Right lung (tissue), 10 donors: Measurements from ENCODE around the gene TERC. TPM values are rescaled to one million over a fixed set of nuclear protein-coding genes. Genes with fewer than 3 reads are reported as not detected.

ENCODE experiments used
- DNase-seq, 2 donors: peaks; one replicate each; pipeline ENCODE4 v3.0.0-alpha.2; 2013
- long read RNA-seq, 8 donors: transcript quantifications; one replicate each; lab custom pipeline, GENCODE V29; 2026
- polyA plus RNA-seq, 5 donors: library from polyadenylated mRNA; unstranded; fragments of 120-200 nt; gene quantifications; one replicate each; pipeline versions ENCODE4 v1.2.1 to v1.2.3, GENCODE V29; 2013; ENCODE audit warnings: inconsistent platforms in 1 of 5, low replicate concordance in 1 of 5; ENCODE audit not compliant: insufficient read length in 5 of 5, insufficient read depth in 1 of 5

TERC gene
- under 1 TPM in 1 of 5 donors, not detected in 4; 0.46 TPM for polyA plus RNA-seq
- long read RNA-seq, donor 1: 0 reads
- long read RNA-seq, donor 2: 0 reads
- long read RNA-seq, donor 3: 0 reads
- long read RNA-seq, donor 4: 0 reads
- long read RNA-seq, donor 5: 0 reads
- long read RNA-seq, donor 6: 0 reads
- long read RNA-seq, donor 7: 0 reads
- long read RNA-seq, donor 8: 0 reads

DNA sequence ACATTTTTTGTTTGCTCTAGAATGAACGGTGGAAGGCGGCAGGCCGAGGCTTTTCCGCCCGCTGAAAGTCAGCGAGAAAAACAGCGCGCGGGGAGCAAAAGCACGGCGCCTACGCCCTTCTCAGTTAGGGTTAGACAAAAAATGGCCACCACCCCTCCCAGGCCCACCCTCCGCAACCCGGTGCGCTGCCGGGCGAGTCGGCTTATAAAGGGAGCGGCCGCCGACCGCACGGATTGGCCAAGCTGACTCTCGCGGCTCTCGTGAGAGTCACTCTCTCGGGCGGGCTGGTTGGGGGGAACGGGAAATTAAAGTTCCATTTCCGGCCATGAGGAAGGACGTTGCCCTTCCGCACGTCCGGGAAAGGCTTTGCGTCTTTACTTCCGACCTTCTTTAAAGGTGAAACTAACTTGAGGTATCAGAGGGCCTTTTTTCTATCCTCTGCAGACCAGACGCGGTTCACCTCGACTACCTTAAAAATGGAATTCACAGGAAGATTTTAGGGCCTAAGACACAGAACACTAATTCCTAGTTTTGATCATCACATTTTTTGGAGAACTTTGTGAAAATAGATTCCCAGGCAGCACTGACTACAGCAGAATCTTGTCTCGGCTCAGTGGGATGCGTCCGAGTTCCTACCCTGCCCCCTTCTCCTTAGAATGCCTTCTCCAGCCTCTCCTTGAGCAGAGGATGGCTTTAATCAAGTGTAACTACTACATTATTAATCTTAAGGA lies at the start of gene TERC:
TERC (minus strand) TSS at position 179 of the 731 bp plus-strand sequence.
- DNase-seq: peak; percentile 92 to 94

DNA sequence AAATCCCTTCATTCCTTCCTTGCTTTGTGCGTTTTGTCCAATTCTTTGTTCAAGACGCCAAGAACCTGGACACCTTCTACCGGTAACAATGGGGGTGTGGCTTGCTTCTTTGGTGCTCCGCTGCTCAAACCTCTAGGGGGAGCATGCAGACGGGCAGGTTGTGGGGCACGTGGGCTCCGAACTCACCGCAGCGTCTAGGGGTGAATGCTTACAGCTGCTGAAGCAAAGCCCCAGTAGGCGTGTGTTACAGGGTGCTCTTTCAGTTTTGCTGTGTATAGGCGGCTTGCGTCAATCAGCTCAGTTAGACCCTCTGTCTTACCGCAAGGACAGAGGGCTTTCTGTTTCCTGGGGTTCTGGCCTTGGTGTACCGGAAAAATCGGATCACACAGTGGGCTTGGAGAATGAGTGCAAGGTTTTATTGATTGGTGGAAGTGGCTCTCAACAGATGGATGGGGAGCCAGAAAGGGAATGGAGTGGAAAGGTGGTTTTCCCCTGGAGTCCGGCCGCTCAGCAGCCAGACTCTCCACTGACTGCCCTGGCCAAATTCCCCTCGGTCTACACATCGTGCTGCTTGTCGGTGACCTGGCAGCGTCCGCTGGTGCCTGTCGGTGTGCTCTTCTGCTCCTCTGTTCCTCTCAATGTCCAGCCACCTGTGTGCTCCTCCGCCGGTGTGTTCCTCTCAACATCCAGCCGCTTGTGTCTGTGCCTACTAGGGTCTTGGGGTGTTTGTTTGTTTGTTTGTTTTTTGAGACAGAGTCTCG lies 49.1 kb upstream of the TERC start:
- no peak for DNase-seq

GRCh38 chr3:169813278-169813677 lies 48.4 kb upstream of the TERC start:
- DNase-seq: peak in 1 of 2 donors; percentile 11

GRCh38 chr3:169812332-169813235 lies 47.7 kb upstream of the TERC start, which contains the start of the genes LRRC34 and LRRIQ4:
Gene LRRC34, minus strand, starts transcription at chr3:169812904. Its CDS starts 356 bp downstream, at chr3:169812548.
Gene LRRIQ4, plus strand, starts transcription at chr3:169812870. Its CDS starts 9,052 bp downstream, at chr3:169821922.
- peak; percentile 71 to 79 for DNase-seq

DNA sequence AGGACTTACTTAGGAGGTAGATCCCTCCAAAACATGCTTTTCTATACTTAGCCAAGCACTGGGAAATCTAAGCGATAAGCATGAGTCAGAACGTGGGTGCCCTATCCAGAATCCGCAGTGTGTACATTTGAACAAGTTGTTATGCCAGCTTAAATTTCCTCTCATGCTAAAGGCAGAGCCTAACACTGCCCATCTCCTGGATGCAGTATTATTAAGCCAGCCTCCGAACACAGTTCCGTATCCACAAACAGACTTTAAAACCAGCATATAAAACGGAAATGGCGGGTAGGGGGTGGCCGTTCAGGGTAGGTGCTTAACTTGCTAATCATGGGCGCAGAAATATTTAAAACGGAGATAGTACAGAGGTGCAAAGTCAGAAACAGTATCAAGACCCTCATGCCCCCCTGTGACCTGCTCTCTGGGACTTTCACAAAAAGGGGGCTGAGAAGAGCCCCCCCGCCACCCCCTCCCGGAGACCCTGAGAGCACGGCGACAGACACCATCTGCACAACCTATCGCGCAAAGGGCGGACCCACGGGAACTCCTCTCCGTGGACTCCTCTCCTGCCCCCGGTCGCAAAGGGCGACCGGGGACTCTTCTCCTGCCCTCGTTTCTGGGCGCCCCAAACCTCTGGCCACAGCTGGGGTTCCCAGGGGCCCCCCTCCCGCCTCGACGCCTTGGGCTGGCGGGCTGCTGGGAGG lies 46.9 kb upstream of the TERC start:
- DNase-seq: peak; percentile 45 to 46

DNA sequence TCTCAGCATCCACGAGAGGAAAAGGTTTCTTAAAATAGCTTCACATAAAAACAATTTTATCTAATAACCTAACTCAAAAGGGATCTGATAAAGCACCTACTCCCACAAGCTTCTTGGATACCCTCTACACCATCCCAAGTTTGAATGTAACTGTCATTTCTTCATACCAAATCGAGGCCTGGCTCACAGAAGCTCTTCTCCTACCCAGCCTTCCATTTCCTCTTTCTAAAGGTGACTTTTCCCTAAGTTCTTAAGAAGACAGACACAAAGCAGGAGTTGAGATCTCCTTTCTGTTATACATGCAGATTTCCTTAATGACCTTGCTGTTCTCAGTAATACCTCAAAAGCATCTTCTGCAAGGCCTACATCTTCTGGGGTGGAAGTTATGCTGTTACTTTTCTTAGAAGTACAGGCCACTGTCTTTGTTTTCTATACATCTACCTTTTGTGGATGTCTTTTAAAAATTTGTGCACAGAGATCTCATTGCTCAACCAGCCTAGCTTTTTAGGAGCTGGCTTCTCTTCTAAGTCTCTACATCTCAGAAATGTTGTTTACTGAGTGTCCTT lies 44.5 kb upstream of the TERC start:
- DNase-seq: no peak

- no peak for DNase-seq
These were observed 39.8 kb upstream of the TERC start for GRCh38 chr3:169804681-169805080.

DNA sequence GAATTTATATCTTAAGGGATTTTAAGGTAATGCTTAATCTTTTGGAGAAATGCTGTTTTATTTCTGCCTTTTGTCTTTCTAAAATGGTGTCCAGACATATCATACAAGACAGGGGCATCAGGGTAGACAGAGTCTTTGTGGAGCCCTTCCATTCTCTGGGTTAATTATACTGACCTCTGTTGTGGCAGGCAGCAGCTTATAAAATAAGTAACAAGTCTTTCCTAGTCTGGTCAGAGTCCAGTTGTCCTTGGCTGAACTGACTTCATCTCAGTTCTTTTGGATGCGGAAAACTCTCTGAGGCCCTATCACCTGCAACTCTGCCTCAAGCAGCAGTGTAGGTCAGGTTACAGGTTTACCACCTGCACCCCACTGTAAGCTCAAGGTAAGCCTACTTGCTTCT lies 27.5 kb upstream of the TERC start:
- no peak for DNase-seq

GRCh38 chr3:169790687-169791429 lies 26.0 kb upstream of the TERC start:
- no peak for DNase-seq

- no peak for DNase-seq
These were observed 25.4 kb upstream of the TERC start for GRCh38 chr3:169790219-169790618.

DNA sequence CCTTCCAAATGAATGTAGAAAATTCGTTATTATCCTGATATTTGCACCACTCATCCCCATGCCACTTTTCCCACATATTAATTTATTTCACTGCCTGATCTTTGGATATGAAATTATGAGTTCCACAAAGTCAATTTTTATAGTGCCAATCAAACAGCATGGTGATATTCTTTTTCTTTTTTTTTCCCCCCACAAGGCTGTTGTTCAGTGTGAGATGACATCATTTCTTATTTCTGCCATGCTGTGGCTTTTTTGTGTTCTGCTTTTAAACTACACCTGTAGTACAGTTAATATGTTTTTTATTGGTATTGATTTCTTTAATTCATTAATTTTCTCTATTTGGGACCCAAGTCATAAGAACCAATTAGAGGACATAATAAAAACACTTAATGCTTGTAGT lies 22.9 kb upstream of the TERC start:
- DNase-seq: no peak

- no peak for DNase-seq
These were observed 22.3 kb upstream of the TERC start for GRCh38 chr3:169787120-169787519.

DNA sequence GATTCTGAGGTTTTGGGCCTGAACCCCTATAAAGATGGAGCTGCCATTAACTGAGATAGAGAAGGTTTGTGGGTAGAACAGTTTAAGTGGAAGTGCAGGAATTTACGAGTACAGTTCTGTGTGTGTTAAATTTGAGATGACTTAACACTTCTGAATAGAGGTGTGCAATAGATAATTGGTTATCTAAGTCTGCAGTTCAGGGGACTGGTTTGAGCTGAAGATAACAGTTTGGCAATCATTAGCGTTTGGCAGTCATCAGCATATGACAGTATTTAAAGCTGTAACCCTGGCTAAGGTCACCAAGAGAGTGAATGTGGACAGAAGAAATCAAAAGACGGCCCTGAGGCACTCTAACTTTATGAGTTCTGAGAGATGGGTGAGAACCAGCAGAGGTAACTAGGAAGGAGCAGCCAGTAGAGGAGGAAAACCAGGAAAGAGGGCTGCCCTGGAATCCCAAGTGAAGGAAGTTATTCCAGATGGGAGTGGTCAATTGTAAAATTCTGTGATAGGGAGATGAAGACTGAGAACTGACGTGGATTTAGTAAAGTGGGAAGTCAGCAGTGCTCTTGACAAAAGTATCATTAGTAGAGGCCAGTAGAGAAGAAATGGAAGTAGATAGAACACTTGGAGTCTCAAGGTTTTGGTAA lies 16.5 kb upstream of the TERC start:
- DNase-seq: no peak

DNA sequence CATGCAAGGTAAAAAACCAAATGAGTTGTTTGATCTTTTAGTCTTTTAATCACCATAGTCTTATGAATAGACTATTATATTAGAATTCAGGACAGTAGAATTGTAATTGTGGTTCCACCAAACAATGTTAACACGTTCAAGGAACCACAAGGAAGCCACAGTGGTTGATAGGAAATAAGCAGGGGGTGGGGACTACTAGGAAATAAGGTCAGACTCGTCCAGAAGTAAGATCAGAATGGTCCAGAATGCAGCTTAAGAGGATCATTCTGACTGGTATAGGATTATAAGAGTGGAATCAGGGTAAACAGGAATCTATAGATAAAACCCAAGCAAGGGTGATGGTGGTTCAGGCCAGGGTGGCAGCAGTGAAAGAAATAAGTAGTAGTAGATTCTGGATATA lies 15.9 kb upstream of the TERC start:
- DNase-seq: no peak

DNA sequence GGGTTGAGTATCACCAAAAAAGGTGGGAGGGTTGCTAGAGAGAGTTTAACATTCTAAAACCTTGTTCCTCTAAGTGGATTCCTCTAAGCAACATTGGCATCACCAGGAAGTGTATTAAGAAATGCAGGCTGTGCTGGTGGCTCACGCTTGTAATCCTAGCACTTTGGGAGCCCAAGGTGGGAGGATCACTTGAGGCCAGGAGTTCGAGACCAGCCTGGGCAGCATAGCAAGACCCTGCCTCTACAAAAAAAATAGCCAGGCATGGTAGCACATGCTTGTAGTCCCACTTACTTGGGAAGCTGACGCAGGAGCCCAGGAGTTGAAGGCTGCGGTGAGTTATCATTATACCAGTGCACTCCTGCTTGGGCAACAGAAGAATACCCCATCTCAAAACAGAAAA lies 13.0 kb upstream of the TERC start:
- no peak for DNase-seq

- DNase-seq: no peak
These were observed 9.3 kb upstream of the TERC start for GRCh38 chr3:169774186-169774585.

DNA sequence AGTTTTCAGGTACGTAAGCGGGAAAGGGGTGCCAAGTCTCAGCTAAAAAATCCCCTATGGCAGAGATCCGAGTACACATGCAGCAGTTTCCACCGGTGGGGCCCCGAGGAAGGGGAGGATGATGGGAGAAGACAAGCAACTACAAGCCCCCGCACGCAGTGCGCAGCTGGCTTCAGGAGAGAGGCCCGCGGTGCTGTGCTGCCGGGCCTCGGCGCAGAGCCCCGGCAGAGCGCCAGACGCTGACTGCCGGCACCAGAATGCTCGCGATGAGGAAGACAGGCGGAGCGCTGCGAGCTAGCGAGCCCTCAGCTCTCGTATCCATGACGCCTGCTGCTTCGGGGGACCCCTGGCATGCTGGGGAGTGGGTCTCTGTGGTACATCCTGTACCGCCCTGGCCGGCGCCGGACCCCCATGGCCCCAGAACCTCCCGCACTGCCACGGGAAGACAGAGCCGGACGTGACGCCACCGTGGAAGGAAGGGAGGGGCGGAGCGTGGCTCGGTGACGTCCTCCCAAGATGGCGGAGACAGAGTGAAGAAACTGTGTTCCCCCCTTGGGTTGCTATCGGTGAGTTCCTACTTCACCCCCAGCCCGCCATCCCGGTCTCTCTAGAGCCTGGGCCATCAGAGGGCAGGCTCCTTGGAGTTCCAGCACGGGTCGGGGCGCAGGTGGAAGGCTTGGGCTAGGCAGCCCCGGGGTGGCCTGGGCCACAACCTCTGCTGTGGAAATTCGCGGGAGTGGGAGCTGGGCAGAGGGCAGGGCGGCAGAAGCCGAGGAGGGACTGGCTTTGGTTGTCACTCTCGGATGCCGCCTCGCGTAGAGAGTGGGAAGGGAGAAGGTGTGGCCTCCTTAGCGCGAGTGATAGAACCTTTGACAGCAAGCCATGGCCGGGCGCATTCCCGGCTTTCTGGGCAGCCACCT lies 8.3 kb upstream of the TERC start, which contains the start of gene MYNN:
MYNN (plus strand) TSS at position 500 of the 920 bp plus-strand sequence. CDS start 900 bp downstream, outside the sequence.
- peak; percentile 95 for DNase-seq
